AG04450 (cell line): ENCODE measurements around the gene MCM10. TPM values are rescaled to one million over a fixed set of nuclear protein-coding genes. Genes with fewer than 3 reads are reported as not detected.
"Not testable (repeated sequence)": the region's sequence is repeated elsewhere in the genome, so short reads cannot be mapped to it uniquely, and the experiment has no call there.

ENCODE experiments used
- CTCF ChIA-PET: fragments of 300-600, 350-600 bp; formaldehyde crosslinking; extraction: SDS; loops from one replicate; lab custom pipeline; 2022; ENCODE audit warnings: antibody characterized with exemption, inconsistent platforms; lab: Charles Lee
- POLR2A ChIA-PET: fragments of 350-600 bp; formaldehyde crosslinking; extraction: SDS; loops from one replicate; lab custom pipeline; 2021; ENCODE audit warnings: antibody characterized with exemption, inconsistent platforms; lab: Yijun Ruan, JAX
- DNase-seq: peaks from one replicate; pipeline ENCODE4 v3.0.0-alpha.2; 2011; ENCODE audit warnings: low read depth, low spot score
- H3K27ac ChIP-seq: one replicate; pipeline ENCODE4 v1.5.1; 2012; ENCODE audit warnings: low read depth, low read length, control low read depth
- H3K27me3 ChIP-seq: one replicate; pipeline ENCODE4 v1.6.0; 2012; ENCODE audit warnings: low read length; ENCODE audit not compliant: control insufficient read depth, insufficient read depth
- H3K4me3 ChIP-seq: 2 replicates; pipeline ENCODE4 v1.5.1; 2011; ENCODE audit warnings: mild to moderate bottlenecking, low read depth, low read length, control low read depth
- H3K9me3 ChIP-seq: 2 replicates; pipeline ENCODE4 v1.5.1; 2012; ENCODE audit warnings: low read length; ENCODE audit not compliant: control insufficient read depth, insufficient read depth
- CTCF ChIP-seq: IDR thresholded peaks from 2 replicates; pipeline ENCODE4 v1.5.1; 2011; ENCODE audit warnings: low read depth, low read length, control low read depth, inconsistent platforms
- polyA plus RNA-seq: library from polyadenylated mRNA; depleted of rRNA; stranded (reverse); fragments of >200 nt; gene quantifications from 2 replicates; pipeline ENCODE4 v1.2.3, GENCODE V29; 2011

Gene MCM10
- polyA plus RNA-seq, 1 experiment = 2.6 TPM

GRCh38 chr10:13231190-13231589, 69.8 kb downstream of the MCM10 start:
- H3K4me3 ChIP-seq = no peak overlapping the region
- H3K27ac ChIP-seq = no peak overlapping the region
- ChIA-PET CTCF (interaction anchor here (0.6 to 2.2 kb wide), 2 partner anchors 25 to 58 kb away, joined by 4 to 5 read pairs; no protein-coding TSS in a partner anchor), POLR2A (interaction anchor here (0.5 kb wide), 1 partner anchor 25 kb away, joined by 5 read pairs; no protein-coding TSS in a partner anchor)
- TF ChIP-seq CTCF = no peak
- no peak for DNase-seq
- H3K27me3 ChIP-seq = peaks cover 15% of the 10 kb centered on the region
- no peaks in the 10 kb centered on the region for H3K9me3 ChIP-seq

GRCh38 chr10:13231808-13232207, 70.5 kb downstream of the MCM10 start:
- Histone ChIP-seq H3K4me3 (no peak overlapping the region), H3K27ac (no peak overlapping the region), H3K9me3 (no peaks in the 10 kb centered on the region), H3K27me3 (peaks cover 15% of the 10 kb centered on the region)
- DNase-seq = no peak
- no peak for TF ChIP-seq CTCF
- CTCF ChIA-PET = interaction anchor here (0.6 kb wide), 1 partner anchor 58 kb away, joined by 4 read pairs; no protein-coding TSS in a partner anchor
- POLR2A ChIA-PET = no interaction called here

GRCh38 chr10:13233358-13233757, 72.0 kb downstream of the MCM10 start:
- DNase-seq = no peak
- Histone ChIP-seq H3K27me3 (peaks cover 15% of the 10 kb centered on the region), H3K9me3 (no peaks in the 10 kb centered on the region), H3K27ac (no peak overlapping the region), H3K4me3 (no peak overlapping the region)
- POLR2A ChIA-PET = no interaction called here
- no peak for TF ChIP-seq CTCF
- CTCF ChIA-PET = no interaction called here

GRCh38 chr10:13234172-13234571, 72.8 kb downstream of the MCM10 start, which contains the start of gene UCMA:
Gene UCMA (minus strand): TSS chr10:13234374. CDS start chr10:13234258, 116 bp downstream.
- no peak for TF ChIP-seq CTCF

GRCh38 chr10:13234736-13235135, 73.4 kb downstream of the MCM10 start:
- H3K4me3 ChIP-seq, POLR2A ChIA-PET, H3K9me3 ChIP-seq, DNase-seq, CTCF ChIA-PET, H3K27ac ChIP-seq: not testable (repeated sequence)
- H3K27me3 ChIP-seq = peaks cover 15% of the 10 kb centered on the region

More at GRCh38 chr10:13234172-13234571, 72.8 kb downstream of the MCM10 start, which contains the start of gene UCMA:
- H3K27me3 ChIP-seq = peaks cover 15% of the 10 kb centered on the region
- no peak within 1 kb of the TSS for H3K4me3 ChIP-seq
- H3K9me3 ChIP-seq = no peaks in the 10 kb centered on the region
- no peak for DNase-seq
- CTCF ChIA-PET = no interaction called here
- POLR2A ChIA-PET = no interaction called here
- H3K27ac ChIP-seq = no peak within 1 kb of the TSS
